Endothelial cell of umbilical vein (primary cell): ENCODE results near the gene KCNV2. TPM values are rescaled to one million over a fixed set of nuclear protein-coding genes. Genes with fewer than 3 reads are reported as not detected.

ENCODE experiments used
- BruUV-seq: library from RNA; stranded (reverse); fragments of 400-500 nt; replicated peaks from 2 replicates; lab custom pipeline; 2021; lab: Mats Ljungman, UMichigan
- CTCF ChIA-PET: fragments of 300-600, 350-600 bp; sonication (Branson Sonifier 250); formaldehyde crosslinking; loops from one replicate; lab custom pipeline; 2021; ENCODE audit warnings: antibody characterized with exemption, inconsistent platforms; lab: Charles Lee
- POLR2A ChIA-PET: fragments of 300-600, 350-600 bp; sonication (Branson Sonifier 250); formaldehyde crosslinking; loops from one replicate; lab custom pipeline; 2021; ENCODE audit warnings: antibody characterized with exemption, inconsistent platforms; lab: Charles Lee
- DNase-seq: peaks from one replicate; pipeline ENCODE4 v3.0.0-alpha.2; 2011; ENCODE audit warnings: low read depth, low spot score
- FAIRE-seq: peaks from 2 replicates; lab custom pipeline; 2011; peaks lifted over from hg19 to GRCh38; lab: Jason Lieb, UNC
- H2AFZ ChIP-seq: 2 replicates; pipeline ENCODE4 v1.6.0; 2012; ENCODE audit warnings: low read depth, low read length, control low read depth, inconsistent platforms
- H3K27ac ChIP-seq: 2 replicates; pipeline ENCODE4 v1.5.1; 2011; ENCODE audit warnings: low read depth, mild to moderate bottlenecking, control low read depth, low read length, moderate library complexity; ENCODE audit not compliant: insufficient read depth
- H3K27me3 ChIP-seq, 2 experiments: 2 replicates each; pipeline versions ENCODE4 v1.6.0 to v1.6.1; 2011; ENCODE audit warnings: low read length in 2 of 2, mixed read lengths in 1 of 2; ENCODE audit not compliant: control insufficient read depth in 2 of 2, insufficient read depth in 2 of 2
- H3K36me3 ChIP-seq, 2 experiments: 2 replicates in 1 of 2; 3 replicates in 1 of 2; pipeline ENCODE4 v1.5.1; 2011; ENCODE audit warnings: low read length in 2 of 2, mild to moderate bottlenecking in 1 of 2, moderate library complexity in 1 of 2; ENCODE audit not compliant: control insufficient read depth in 2 of 2, insufficient read depth in 2 of 2; ENCODE audit errors: extremely low read depth in 1 of 2
- H3K4me1 ChIP-seq: 3 replicates; pipeline ENCODE4 v1.5.1; 2011; ENCODE audit warnings: mild to moderate bottlenecking, low read length; ENCODE audit not compliant: control insufficient read depth, insufficient read depth; ENCODE audit errors: extremely low read depth
- H3K4me2 ChIP-seq: 2 replicates; pipeline ENCODE4 v1.6.1; 2011; ENCODE audit warnings: low read length, control low read depth, mixed read lengths; ENCODE audit not compliant: insufficient read depth
- H3K4me3 ChIP-seq, 3 experiments: fragments of 200-600 bp in 1 of 3; sonication (generic), shearing (Covaris generic) in 1 of 3; replicated peaks in 1 of 3; 2 replicates each; pipeline ENCODE4 v1.5.1; 2011 to 2016; ENCODE audit warnings: control low read depth in 3 of 3, low read length in 3 of 3, mild to moderate bottlenecking in 2 of 3, inconsistent platforms in 1 of 3, low read depth in 1 of 3, moderate library complexity in 1 of 3; ENCODE audit not compliant: insufficient read depth in 1 of 3
- H3K79me2 ChIP-seq: 2 replicates; pipeline ENCODE4 v1.6.0; 2012; ENCODE audit warnings: low read length, inconsistent platforms; ENCODE audit not compliant: control insufficient read depth, insufficient read depth
- H3K9ac ChIP-seq: replicated peaks from 2 replicates; pipeline ENCODE3; 2011; ENCODE audit warnings: low read length, control low read depth; ENCODE audit not compliant: insufficient read depth; ENCODE audit errors: extremely low read depth
- H3K9me1 ChIP-seq: replicated peaks from 3 replicates; pipeline ENCODE4 v1.6.0; 2011; ENCODE audit warnings: mild to moderate bottlenecking, low read length; ENCODE audit not compliant: control insufficient read depth, insufficient read depth; ENCODE audit errors: extremely low read depth
- H3K9me3 ChIP-seq: replicated peaks from 2 replicates; pipeline ENCODE4 v1.5.1; 2012; ENCODE audit warnings: low read length, inconsistent platforms; ENCODE audit not compliant: control insufficient read depth, insufficient read depth
- H4K20me1 ChIP-seq: replicated peaks from 2 replicates; pipeline ENCODE3; 2011; ENCODE audit warnings: mild to moderate bottlenecking, low read length; ENCODE audit not compliant: control insufficient read depth, insufficient read depth; ENCODE audit errors: extremely low read depth
- CTCF ChIP-seq, 2 donors: IDR thresholded peaks; 1 replicate in 1 of 2; 2 replicates in 1 of 2; pipeline ENCODE4 v1.5.1; 2011; ENCODE audit warnings: low read length in 2 of 2, mild to moderate bottlenecking in 2 of 2, moderate library complexity in 2 of 2, control low read depth in 1 of 2, inconsistent platforms in 1 of 2, low read depth in 1 of 2; ENCODE audit not compliant: insufficient read depth in 1 of 2; ENCODE audit errors: extremely low read depth in 1 of 2
- EZH2 ChIP-seq: IDR thresholded peaks from 2 replicates; pipeline ENCODE4 v1.6.1; 2012; ENCODE audit warnings: borderline replicate concordance, low read depth, mild to moderate bottlenecking, moderate library complexity, low read length, inconsistent platforms; ENCODE audit not compliant: severe bottlenecking
- FOS ChIP-seq: IDR thresholded peaks from 2 replicates; pipeline ENCODE4 v1.6.1; 2011; ENCODE audit warnings: mild to moderate bottlenecking, low read length, moderate library complexity, borderline replicate concordance; ENCODE audit not compliant: insufficient read depth
- GATA2 ChIP-seq: IDR thresholded peaks from 2 replicates; pipeline ENCODE4 v1.7.0; 2011; ENCODE audit warnings: low read depth, mild to moderate bottlenecking, moderate library complexity, mixed read lengths, low read length; ENCODE audit not compliant: insufficient read length, insufficient read depth
- JUN ChIP-seq: IDR thresholded peaks from 2 replicates; pipeline ENCODE4 v1.6.1; 2011; ENCODE audit warnings: borderline replicate concordance, low read depth; ENCODE audit not compliant: insufficient read length, insufficient read depth
- MYC ChIP-seq: IDR thresholded peaks from one replicate; pipeline ENCODE4 v1.6.1; 2011; ENCODE audit warnings: mild to moderate bottlenecking, low read depth, low read length
- POLR2A ChIP-seq: IDR thresholded peaks from 2 replicates; pipeline ENCODE4 v1.6.1; 2012; ENCODE audit warnings: low read depth, mild to moderate bottlenecking, control low read depth, low read length
- POLR2AphosphoS5 ChIP-seq: IDR thresholded peaks from 2 replicates; pipeline ENCODE4 v1.6.1; 2012; ENCODE audit warnings: low read depth, mild to moderate bottlenecking, control low read depth, low read length, moderate library complexity; ENCODE audit not compliant: insufficient read depth
- dilution Hi-C: fragments of 300-500 bp; cut with MboI; formaldehyde crosslinking; loops from one replicate; pipeline ENCODE4 v1.15.0; 2019; ENCODE audit warnings: low sequenced_read_pairs; ENCODE audit not compliant: extremely low pct_ligation_motif_present
- intact Hi-C: fragments of 100-400 bp; cut with micrococcal nuclease; formaldehyde crosslinking; loops from one replicate; pipeline ENCODE4 v1.10.0; 2022
- polyA plus RNA-seq, 4 experiments: library from polyadenylated mRNA; depleted of rRNA in 3 of 4; stranded (reverse) in 3 of 4; unstranded in 1 of 4; fragments of >200 nt; gene quantifications; 2 replicates each; pipeline versions ENCODE4 v1.2.1 to v1.2.3, GENCODE V29; 2011 to 2012; ENCODE audit warnings: missing spikeins in 1 of 4
- total RNA-seq: library from RNA; stranded (reverse); gene quantifications from 2 replicates; pipeline ENCODE4 v1.2.3, GENCODE V29; 2021
- TF ChIP-seq, protein P1 (sequence below): IDR thresholded peaks from 2 replicates; pipeline ENCODE4 v1.6.1; 2011; ENCODE audit not compliant: insufficient read depth, insufficient read length

The KCNV2 gene
- total and polyA plus RNA-seq, 2 donors (not counting 3 experiments of a cell fraction or from before 2014, with no cell fraction given), result not detected

GRCh38 chr9:2674141-2674824 is 43.0 kb upstream of the KCNV2 start:
- Histone ChIP-seq H3K4me2 (no peak overlapping the region), H3K9ac (no peak overlapping the region), H3K27ac (no peak overlapping the region), H3K36me3 (no peaks in the 10 kb centered on the region), H3K9me1 (no peaks in the 10 kb centered on the region), H3K4me3 (no peak overlapping the region), H3K79me2 (no peaks in the 10 kb centered on the region), H3K4me1 (peaks cover 4% of the 10 kb centered on the region), H4K20me1 (no peaks in the 10 kb centered on the region), H3K27me3 (no peaks in the 10 kb centered on the region), H3K9me3 (no peaks in the 10 kb centered on the region), H2AFZ (no peak overlapping the region)
- DNase-seq (no peak), FAIRE-seq (no peak)
- BruUV-seq, result no TSS peak
- dilution Hi-C loops (no loop called here), intact Hi-C loops (no loop called here)
- CTCF ChIA-PET, result no interaction called here
- POLR2A ChIA-PET, result no interaction called here
- no peak for TF ChIP-seq POLR2AphosphoS5
- TF ChIP-seq MYC, result no peak
- TF ChIP-seq GATA2, result no peak
- no peak for TF ChIP-seq FOS
- no peak for TF ChIP-seq CTCF (IDR thresholded peaks at IDR 0.05; ENCODE audit: extremely low read depth in 1 of 2, insufficient read depth in 1 of 2, low read depth in 1 of 2, low read length in 2 of 2)
- TF ChIP-seq EZH2, result no peak
- TF ChIP-seq, protein P1, sequence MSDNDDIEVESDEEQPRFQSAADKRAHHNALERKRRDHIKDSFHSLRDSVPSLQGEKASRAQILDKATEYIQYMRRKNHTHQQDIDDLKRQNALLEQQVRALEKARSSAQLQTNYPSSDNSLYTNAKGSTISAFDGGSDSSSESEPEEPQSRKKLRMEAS, result no peak
- TF ChIP-seq JUN, result no peak
- TF ChIP-seq POLR2A, result no peak
